Adipocyte (in vitro differentiated cells): ENCODE results near the gene TOB2.

Source experiments
- DNase-seq: peaks from one replicate; pipeline ENCODE4 v3.0.0-alpha.2; 2015; ENCODE audit warnings: low read depth
- H3K27me3 ChIP-seq: replicated peaks from 2 replicates; pipeline ENCODE4 v1.7.0; 2013; ENCODE audit warnings: mild to moderate bottlenecking, low read length, moderate library complexity; ENCODE audit not compliant: control insufficient read depth, insufficient read depth
- H3K36me3 ChIP-seq: 2 replicates; pipeline ENCODE4 v1.7.0; 2013; ENCODE audit warnings: low read length, mild to moderate bottlenecking, moderate library complexity; ENCODE audit not compliant: control insufficient read depth, insufficient read depth, severe bottlenecking
- H3K4me1 ChIP-seq: 2 replicates; pipeline ENCODE4 v1.7.0; 2013; ENCODE audit warnings: mild to moderate bottlenecking, low read length, moderate library complexity; ENCODE audit not compliant: control insufficient read depth, insufficient read depth
- H3K4me3 ChIP-seq: 2 replicates; pipeline ENCODE4 v1.7.0; 2013; ENCODE audit warnings: mild to moderate bottlenecking, low read length, moderate library complexity
- H3K9ac ChIP-seq: 2 replicates; pipeline ENCODE4 v1.7.0; 2013; ENCODE audit warnings: mild to moderate bottlenecking, low read length, moderate library complexity
- H3K9me3 ChIP-seq: 2 replicates; pipeline ENCODE4 v1.7.0; 2013; ENCODE audit warnings: mild to moderate bottlenecking, low read length, moderate library complexity; ENCODE audit not compliant: control insufficient read depth

TOB2 gene

DNA sequence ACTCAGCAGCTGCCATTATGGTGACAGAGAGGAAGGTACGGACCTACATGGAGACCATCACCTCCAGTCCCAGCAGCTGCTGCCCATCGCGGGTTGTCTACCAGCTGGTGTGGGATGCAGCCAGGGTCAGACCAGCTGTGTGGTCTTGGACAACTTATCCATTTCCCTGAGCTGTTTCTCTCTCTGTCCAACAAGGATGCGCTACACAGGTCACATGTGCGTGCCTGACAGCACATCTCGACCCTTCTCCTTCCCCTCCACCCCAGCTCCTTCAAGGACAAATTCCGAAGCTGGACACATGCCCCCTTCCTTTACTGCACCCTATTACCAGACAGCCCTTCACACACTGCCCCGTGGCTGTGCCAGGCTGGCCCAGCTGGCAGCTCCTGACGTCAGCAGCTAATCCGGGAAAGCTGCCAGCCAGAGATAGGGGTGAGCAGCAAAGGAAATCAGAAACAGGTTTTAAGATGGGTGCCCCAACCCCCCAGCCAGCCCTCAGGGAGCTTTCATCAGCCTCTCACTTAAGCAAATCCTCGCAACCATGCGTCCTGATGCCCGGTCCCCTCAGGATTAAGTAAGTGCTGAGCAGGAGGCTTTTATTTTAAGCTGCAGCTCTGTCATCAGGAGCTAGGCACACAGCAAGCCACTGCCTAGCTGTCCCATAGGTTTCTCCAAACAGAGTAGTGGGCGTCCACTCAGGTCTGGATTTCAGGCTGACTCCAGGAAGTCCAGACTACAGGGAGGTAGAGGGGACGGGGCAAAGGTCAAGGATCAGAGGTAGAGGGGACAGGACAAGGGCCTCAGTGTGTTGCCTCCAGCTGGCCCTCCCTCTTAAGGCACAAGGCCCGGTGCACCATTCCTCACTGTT, 44.6 kb downstream of the TOB2 start:
- Histone ChIP-seq H3K9me3 (no peaks in the 10 kb centered on the region), H3K36me3 (peaks cover 14% of the 10 kb centered on the region), H3K4me3 (no peak overlapping the region), H3K27me3 (no peaks in the 10 kb centered on the region), H3K4me1 (peaks cover 25% of the 10 kb centered on the region), H3K9ac (peak overlapping the region; percentile 83)
- DNase-seq, result peak; percentile 91

GRCh38 chr22:41398921-41399320, 47.7 kb downstream of the TOB2 start:
- Histone ChIP-seq H3K4me3 (no peak overlapping the region), H3K36me3 (peaks cover 34% of the 10 kb centered on the region)

GRCh38 chr22:41397143-41397811, 49.3 kb downstream of the TOB2 start:
- Histone ChIP-seq H3K36me3 (peaks cover 34% of the 10 kb centered on the region), H3K4me3 (no peak overlapping the region), H3K9ac (no peak overlapping the region), H3K4me1 (peaks cover 35% of the 10 kb centered on the region), H3K27me3 (no peaks in the 10 kb centered on the region), H3K9me3 (no peaks in the 10 kb centered on the region)
- no peak for DNase-seq

More at GRCh38 chr22:41398921-41399320, 47.7 kb downstream of the TOB2 start:
- DNase-seq, result no peak
- Histone ChIP-seq H3K9ac (no peak overlapping the region), H3K27me3 (no peaks in the 10 kb centered on the region), H3K4me1 (peaks cover 37% of the 10 kb centered on the region), H3K9me3 (no peaks in the 10 kb centered on the region)

DNA sequence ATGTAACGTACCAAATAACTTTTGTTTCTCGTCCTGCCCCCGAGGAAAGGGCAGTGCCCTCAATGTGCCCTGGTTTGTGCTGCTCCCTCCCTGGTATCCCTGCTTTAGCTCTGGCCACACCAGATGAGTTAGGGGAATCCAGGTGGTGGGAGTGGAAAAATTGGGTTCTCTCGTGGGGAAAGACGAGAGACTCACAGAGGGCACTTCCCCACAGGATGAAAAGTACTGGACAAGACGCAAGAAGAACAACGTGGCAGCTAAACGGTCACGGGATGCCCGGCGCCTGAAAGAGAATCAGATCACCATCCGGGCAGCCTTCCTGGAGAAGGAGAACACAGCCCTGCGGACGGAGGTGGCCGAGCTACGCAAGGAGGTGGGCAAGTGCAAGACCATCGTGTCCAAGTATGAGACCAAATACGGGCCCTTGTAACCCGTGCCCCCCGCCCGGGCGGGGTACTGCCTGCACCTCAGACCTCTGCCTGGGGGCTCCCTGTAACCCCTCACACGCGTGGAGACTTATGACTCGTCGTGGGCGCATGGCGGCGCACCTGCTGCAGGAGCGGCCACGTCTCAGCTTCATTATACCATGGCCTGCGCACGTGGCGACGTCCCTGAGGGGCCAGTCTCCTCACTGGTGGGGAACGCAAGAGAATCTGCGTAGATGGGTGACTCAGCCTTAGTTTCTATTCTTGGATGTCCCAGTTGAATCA, 50.9 kb downstream of the TOB2 start:
- DNase-seq, result no peak
- Histone ChIP-seq H3K27me3 (no peaks in the 10 kb centered on the region), H3K4me1 (peaks cover 27% of the 10 kb centered on the region), H3K4me3 (no peak overlapping the region), H3K9ac (peak overlapping the region; percentile 67), H3K9me3 (no peaks in the 10 kb centered on the region), H3K36me3 (peaks cover 42% of the 10 kb centered on the region)

GRCh38 chr22:41394012-41394356, 52.6 kb downstream of the TOB2 start:
- H3K36me3 ChIP-seq, result peaks cover 54% of the 10 kb centered on the region
- H3K27me3 ChIP-seq, result no peaks in the 10 kb centered on the region
- DNase-seq, result no peak
- H3K9ac ChIP-seq, result peak overlapping the region; percentile 83
- peak overlapping the region; percentile 52 for H3K4me3 ChIP-seq
- H3K9me3 ChIP-seq, result no peaks in the 10 kb centered on the region
- peaks cover 27% of the 10 kb centered on the region for H3K4me1 ChIP-seq

DNA sequence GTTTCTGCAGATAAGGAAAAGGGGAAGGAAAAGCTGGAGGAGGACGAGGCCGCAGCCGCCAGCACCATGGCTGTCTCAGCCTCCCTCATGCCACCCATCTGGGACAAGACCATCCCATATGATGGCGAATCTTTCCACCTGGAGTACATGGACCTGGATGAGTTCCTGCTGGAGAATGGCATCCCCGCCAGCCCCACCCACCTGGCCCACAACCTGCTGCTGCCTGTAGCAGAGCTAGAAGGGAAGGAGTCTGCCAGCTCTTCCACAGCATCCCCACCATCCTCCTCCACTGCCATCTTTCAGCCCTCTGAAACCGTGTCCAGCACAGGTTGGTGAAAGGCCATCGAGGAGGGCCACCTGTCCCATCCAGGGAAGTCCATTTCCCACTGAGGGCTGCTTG, 59.3 kb downstream of the TOB2 start:
- no peak for DNase-seq
- Histone ChIP-seq H3K4me1 (peaks cover 8% of the 10 kb centered on the region), H3K36me3 (peaks cover 39% of the 10 kb centered on the region), H3K27me3 (no peaks in the 10 kb centered on the region), H3K4me3 (no peak overlapping the region), H3K9ac (no peak overlapping the region), H3K9me3 (no peaks in the 10 kb centered on the region)

GRCh38 chr22:41384128-41384527, 62.5 kb downstream of the TOB2 start:
- Histone ChIP-seq H3K9ac (no peak overlapping the region), H3K9me3 (no peaks in the 10 kb centered on the region), H3K4me3 (no peak overlapping the region), H3K27me3 (no peaks in the 10 kb centered on the region), H3K4me1 (peaks cover 17% of the 10 kb centered on the region), H3K36me3 (peaks cover 19% of the 10 kb centered on the region)
- no peak for DNase-seq
